IMR-90 (cell line): ENCODE results near the gene VPS37B.

Experiments
- CEBPB ChIP-seq: IDR thresholded peaks from 2 replicates; pipeline ENCODE4 v1.6.1; 2012; ENCODE audit warnings: low read depth, low read length, improper control_type of control experiment
- CTCF ChIP-seq: conservative IDR thresholded peaks from 2 replicates; pipeline ENCODE4 v1.5.1; 2012; ENCODE audit warnings: mild to moderate bottlenecking, low read depth, low read length, improper control_type of control experiment
- ELK1 ChIP-seq: fragments of 150-350 bp; IDR thresholded peaks from 2 replicates; pipeline ENCODE4 v1.6.1; 2016; ENCODE audit warnings: low read depth, mild to moderate bottlenecking, low read length, moderate library complexity, borderline replicate concordance
- MAZ ChIP-seq: IDR thresholded peaks from 2 replicates; pipeline ENCODE4 v1.6.1; 2012; ENCODE audit warnings: low read depth, mild to moderate bottlenecking, low read length, improper control_type of control experiment, moderate library complexity, borderline replicate concordance
- MXI1 ChIP-seq: IDR thresholded peaks from 2 replicates; pipeline ENCODE4 v1.6.1; 2012; ENCODE audit warnings: low read depth, mild to moderate bottlenecking, low read length, moderate library complexity, borderline replicate concordance
- POLR2A ChIP-seq: IDR thresholded peaks from 2 replicates; pipeline ENCODE4 v1.6.1; 2012; ENCODE audit warnings: mild to moderate bottlenecking, low read depth, low read length
- RAD21 ChIP-seq: IDR thresholded peaks from 2 replicates; pipeline ENCODE4 v1.6.1; 2012; ENCODE audit warnings: low read length, improper control_type of control experiment
- RCOR1 ChIP-seq: IDR thresholded peaks from 2 replicates; pipeline ENCODE4 v1.6.1; 2012; ENCODE audit warnings: mild to moderate bottlenecking, low read length, improper control_type of control experiment; ENCODE audit not compliant: insufficient replicate concordance
- SMC3 ChIP-seq: fragments of 150-350 bp; IDR thresholded peaks from 2 replicates; pipeline ENCODE4 v1.6.1; 2016; ENCODE audit warnings: low read depth, mild to moderate bottlenecking, antibody characterized with exemption, low read length, moderate library complexity
- USF2 ChIP-seq: fragments of 150-350 bp; IDR thresholded peaks from 2 replicates; pipeline ENCODE4 v1.6.1; 2017; ENCODE audit warnings: mild to moderate bottlenecking, antibody characterized with exemption, low read length, low read depth

GRCh38 chr12:122874081-122874480 is 21.8 kb downstream of the VPS37B start:
- TF ChIP-seq POLR2A (no peak), SMC3 (no peak), CTCF (no peak), RCOR1 (no peak), RAD21 (no peak), MAZ (no peak), MXI1 (no peak), ELK1 (no peak), USF2 (no peak), CEBPB (no peak)
